ENCODE data around the gene PC. TPM values are rescaled to one million over a fixed set of nuclear protein-coding genes. Genes with fewer than 3 reads are reported as not detected.

PC gene
- total and polyA plus RNA-seq, 2 donors (not counting 3 experiments of a cell fraction or from before 2014, with no cell fraction given) = 5.5 to 17.5 TPM

DNA sequence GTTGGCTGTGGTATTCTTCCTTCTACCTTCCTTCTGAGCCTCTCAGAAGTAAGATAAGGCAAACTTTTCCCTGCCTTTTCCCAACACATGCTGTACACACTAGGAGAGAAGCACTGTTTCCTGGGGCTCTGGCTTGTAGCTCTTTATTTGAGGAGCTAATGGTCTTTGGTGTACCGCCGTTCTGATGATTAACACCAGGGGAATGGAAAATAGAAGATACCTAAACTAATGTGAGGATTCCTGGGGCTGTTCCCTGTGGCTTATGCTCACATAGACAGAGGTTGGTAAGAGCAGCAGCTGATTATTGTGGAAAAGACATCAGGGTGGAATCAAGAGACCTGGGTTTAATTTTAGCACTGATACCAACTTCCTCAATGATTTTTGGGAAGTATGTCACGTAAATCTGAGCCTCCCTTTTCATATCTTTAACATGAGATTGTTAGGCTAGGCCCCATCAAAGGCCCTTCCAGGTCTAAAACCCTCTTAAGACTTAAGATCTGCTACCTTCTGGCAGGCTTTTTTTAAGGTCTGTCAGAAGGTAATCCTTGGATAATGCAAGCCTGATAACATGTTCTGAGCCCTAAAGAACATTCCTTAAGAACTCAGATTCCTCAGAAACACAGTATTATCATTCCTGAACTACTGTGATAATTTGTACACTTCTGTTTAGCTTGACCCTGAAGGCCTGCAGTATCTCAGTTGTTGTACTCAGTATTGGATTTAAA is 139.8 kb downstream of the PC start:
- no TSS peak for BruUV-seq (replicated peaks)
- dilution Hi-C loops (cut with MboI; ENCODE audit: extremely low pct_ligation_motif_present, low sequenced_read_pairs) (no loop called here), intact Hi-C loops (cut with micrococcal nuclease) (no loop called here)
- Histone ChIP-seq H3K9me1 (replicated peaks; ENCODE audit: control insufficient read depth, extremely low read depth, insufficient read depth, low read length) (no peaks in the 10 kb centered on the region), H3K36me3 (ENCODE audit: control insufficient read depth in 2 of 2, extremely low read depth in 1 of 2, insufficient read depth in 2 of 2, low read length in 2 of 2) (peaks cover 0 to 2% of the 10 kb centered on the region in 2 experiments), H3K4me2 (ENCODE audit: insufficient read depth, low read length) (no peak overlapping the region), H3K9me3 (replicated peaks; ENCODE audit: control insufficient read depth, insufficient read depth, low read length) (no peaks in the 10 kb centered on the region), H3K79me2 (ENCODE audit: control insufficient read depth, insufficient read depth, low read length) (no peaks in the 10 kb centered on the region), H3K4me1 (ENCODE audit: control insufficient read depth, extremely low read depth, insufficient read depth, low read length) (peaks cover 13% of the 10 kb centered on the region), H3K9ac (replicated peaks; ENCODE audit: extremely low read depth, insufficient read depth, low read length) (no peak overlapping the region), H2AFZ (ENCODE audit: low read depth, low read length) (no peak overlapping the region), H3K27ac (ENCODE audit: insufficient read depth, low read depth, low read length) (no peak overlapping the region), H4K20me1 (replicated peaks; ENCODE audit: control insufficient read depth, extremely low read depth, insufficient read depth, low read length) (no peaks in the 10 kb centered on the region), H3K4me3 (replicated peaks in 1 of 3; ENCODE audit: insufficient read depth in 1 of 3, low read depth in 1 of 3, low read length in 3 of 3) (no peak overlapping the region), H3K27me3 (ENCODE audit: control insufficient read depth in 2 of 2, insufficient read depth in 2 of 2, low read length in 2 of 2) (no peaks in the 10 kb centered on the region)
- FAIRE-seq = no peak
- ChIA-PET POLR2A (no interaction called here), CTCF (no interaction called here)
- TF ChIP-seq POLR2AphosphoS5 (IDR thresholded peaks at IDR 0.05; ENCODE audit: insufficient read depth, low read depth, low read length) (no peak), FOS (IDR thresholded peaks at IDR 0.05; ENCODE audit: borderline replicate concordance, insufficient read depth, low read length) (no peak), EZH2 (IDR thresholded peaks at IDR 0.05; ENCODE audit: borderline replicate concordance, low read depth, low read length, severe bottlenecking) (no peak), JUN (IDR thresholded peaks at IDR 0.05; ENCODE audit: borderline replicate concordance, insufficient read depth, insufficient read length, low read depth) (no peak), POLR2A (IDR thresholded peaks at IDR 0.05; ENCODE audit: low read depth, low read length) (no peak), MYC (IDR thresholded peaks at IDR 0.05; ENCODE audit: low read depth, low read length) (no peak), GATA2 (IDR thresholded peaks at IDR 0.05; ENCODE audit: insufficient read depth, insufficient read length, low read depth, low read length) (no peak)
- TF ChIP-seq, protein P1, sequence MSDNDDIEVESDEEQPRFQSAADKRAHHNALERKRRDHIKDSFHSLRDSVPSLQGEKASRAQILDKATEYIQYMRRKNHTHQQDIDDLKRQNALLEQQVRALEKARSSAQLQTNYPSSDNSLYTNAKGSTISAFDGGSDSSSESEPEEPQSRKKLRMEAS (IDR thresholded peaks at IDR 0.05; ENCODE audit: insufficient read depth, insufficient read length) = no peak
- TF ChIP-seq, protein P2, sequence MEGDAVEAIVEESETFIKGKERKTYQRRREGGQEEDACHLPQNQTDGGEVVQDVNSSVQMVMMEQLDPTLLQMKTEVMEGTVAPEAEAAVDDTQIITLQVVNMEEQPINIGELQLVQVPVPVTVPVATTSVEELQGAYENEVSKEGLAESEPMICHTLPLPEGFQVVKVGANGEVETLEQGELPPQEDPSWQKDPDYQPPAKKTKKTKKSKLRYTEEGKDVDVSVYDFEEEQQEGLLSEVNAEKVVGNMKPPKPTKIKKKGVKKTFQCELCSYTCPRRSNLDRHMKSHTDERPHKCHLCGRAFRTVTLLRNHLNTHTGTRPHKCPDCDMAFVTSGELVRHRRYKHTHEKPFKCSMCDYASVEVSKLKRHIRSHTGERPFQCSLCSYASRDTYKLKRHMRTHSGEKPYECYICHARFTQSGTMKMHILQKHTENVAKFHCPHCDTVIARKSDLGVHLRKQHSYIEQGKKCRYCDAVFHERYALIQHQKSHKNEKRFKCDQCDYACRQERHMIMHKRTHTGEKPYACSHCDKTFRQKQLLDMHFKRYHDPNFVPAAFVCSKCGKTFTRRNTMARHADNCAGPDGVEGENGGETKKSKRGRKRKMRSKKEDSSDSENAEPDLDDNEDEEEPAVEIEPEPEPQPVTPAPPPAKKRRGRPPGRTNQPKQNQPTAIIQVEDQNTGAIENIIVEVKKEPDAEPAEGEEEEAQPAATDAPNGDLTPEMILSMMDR (IDR thresholded peaks at IDR 0.05; ENCODE audit: extremely low read depth in 1 of 2, insufficient read depth in 1 of 2, low read depth in 1 of 2, low read length in 2 of 2) = no peak
- DNase-seq (ENCODE audit: low read depth, low spot score) = no peak

Measured in endothelial cell of umbilical vein (primary cell).